Ishikawa (cell line): Measurements from ENCODE around the gene MROH2B.

ENCODE experiments used
- CEBPB ChIP-seq: IDR thresholded peaks from 2 replicates; pipeline ENCODE4 v1.6.1; 2012
- CREB1 ChIP-seq: IDR thresholded peaks from 2 replicates; pipeline ENCODE4 v1.6.1; 2012; ENCODE audit warnings: low read depth
- EGR1 ChIP-seq: IDR thresholded peaks from 2 replicates; pipeline ENCODE4 v1.6.1; 2012
- EP300 ChIP-seq: IDR thresholded peaks from 2 replicates; pipeline ENCODE4 v1.6.1; 2012; ENCODE audit warnings: borderline replicate concordance
- FOXM1 ChIP-seq: IDR thresholded peaks from 2 replicates; pipeline ENCODE4 v1.6.1; 2012; ENCODE audit warnings: low read depth, borderline replicate concordance
- MAX ChIP-seq: IDR thresholded peaks from 2 replicates; pipeline ENCODE4 v1.6.1; 2012
- NFIC ChIP-seq: IDR thresholded peaks from 2 replicates; pipeline ENCODE4 v1.6.1; 2012
- RAD21 ChIP-seq: IDR thresholded peaks from 2 replicates; pipeline ENCODE4 v1.6.1; 2012; ENCODE audit warnings: low read depth
- REST ChIP-seq: IDR thresholded peaks from 2 replicates; pipeline ENCODE4 v1.6.1; 2012; ENCODE audit warnings: low read depth, mild to moderate bottlenecking
- TAF1 ChIP-seq: IDR thresholded peaks from 2 replicates; pipeline ENCODE4 v1.6.1; 2012; ENCODE audit warnings: low read depth, mild to moderate bottlenecking
- TCF12 ChIP-seq: IDR thresholded peaks from 2 replicates; pipeline ENCODE4 v1.6.1; 2012; ENCODE audit warnings: low read depth
- TEAD4 ChIP-seq: IDR thresholded peaks from 2 replicates; pipeline ENCODE4 v1.6.1; 2012
- USF1 ChIP-seq: IDR thresholded peaks from 2 replicates; pipeline ENCODE4 v1.6.1; 2012
- YY1 ChIP-seq: IDR thresholded peaks from 2 replicates; pipeline ENCODE4 v1.6.1; 2012; ENCODE audit warnings: low read depth
- ZBTB7A ChIP-seq: IDR thresholded peaks from 2 replicates; pipeline ENCODE4 v1.6.1; 2012; ENCODE audit warnings: low read depth

Gene MROH2B

GRCh38 chr5:41003670-41004376 is 67.3 kb downstream of the MROH2B start:
- TF ChIP-seq CREB1, result no peak
- no peak for TF ChIP-seq ZBTB7A
- TF ChIP-seq RAD21, result no peak

- TF ChIP-seq TAF1 (no peak), CEBPB (no peak), CREB1 (no peak)
Observed at GRCh38 chr5:40999966-41000365, 71.2 kb downstream of the MROH2B start.

GRCh38 chr5:40999142-40999541 is 72.0 kb downstream of the MROH2B start:
- TF ChIP-seq EP300 (no peak), EGR1 (no peak), MAX (no peak), NFIC (no peak), TEAD4 (no peak), TCF12 (no peak), TAF1 (no peak), FOXM1 (no peak), ZBTB7A (no peak), CEBPB (no peak), USF1 (no peak), REST (no peak)

GRCh38 chr5:40995801-40996586 is 75.1 kb downstream of the MROH2B start:
- TF ChIP-seq CEBPB (no peak), YY1 (no peak), RAD21 (no peak), CREB1 (no peak), ZBTB7A (no peak), MAX (no peak), NFIC (no peak), EP300 (no peak), TCF12 (no peak), REST (no peak), FOXM1 (no peak), TAF1 (no peak)

- TF ChIP-seq MAX, result no peak
Observed at GRCh38 chr5:40991981-40992559, 79.1 kb downstream of the MROH2B start.

GRCh38 chr5:40991168-40991980 is 79.8 kb downstream of the MROH2B start:
- TF ChIP-seq NFIC, result no peak
- no peak for TF ChIP-seq USF1
- TF ChIP-seq TEAD4, result no peak
- TF ChIP-seq CREB1, result no peak
- no peak for TF ChIP-seq MAX
- TF ChIP-seq TAF1, result no peak
- TF ChIP-seq CEBPB, result no peak
- no peak for TF ChIP-seq RAD21
- no peak for TF ChIP-seq FOXM1
- TF ChIP-seq EP300, result no peak
- no peak for TF ChIP-seq YY1
- no peak for TF ChIP-seq TCF12
- TF ChIP-seq REST, result no peak
- TF ChIP-seq EGR1, result no peak
- TF ChIP-seq ZBTB7A, result no peak
